A673 (cell line): ENCODE measurements around the gene CACNA2D3. TPM values are rescaled to one million over a fixed set of nuclear protein-coding genes. Genes with fewer than 3 reads are reported as not detected.
"Not testable (repeated sequence)": the region's sequence is repeated elsewhere in the genome, so short reads cannot be mapped to it uniquely, and the experiment has no call there.

ENCODE experiments used
- BruUV-seq: library from RNA; stranded (reverse); fragments of 400-500 nt; replicated peaks from 2 replicates; lab custom pipeline; 2021; lab: Mats Ljungman, UMichigan
- CTCF ChIA-PET: fragments of 300-600 bp; sonication (Branson Sonifier 250); formaldehyde crosslinking; loops from one replicate; lab custom pipeline; 2022; ENCODE audit warnings: antibody characterized with exemption; lab: Charles Lee
- POLR2A ChIA-PET: fragments of 300-600 bp; sonication (Branson Sonifier 250); formaldehyde crosslinking; loops from one replicate; lab custom pipeline; 2022; ENCODE audit warnings: antibody characterized with exemption; ENCODE audit not compliant: low non-redundant PET; lab: Charles Lee
- DNase-seq: peaks from one replicate; pipeline ENCODE4 v3.0.0-alpha.2; 2015; ENCODE audit warnings: low spot score
- H3K27ac ChIP-seq: fragments of 200-600 bp; sonication (generic); 2 replicates; pipeline ENCODE4 v1.5.1; 2016; ENCODE audit warnings: mixed run types, low read depth, mild to moderate bottlenecking, mixed read lengths, antibody characterized with exemption, low read length; ENCODE audit not compliant: poor library complexity, severe bottlenecking
- H3K27me3 ChIP-seq: fragments of 200-600 bp; sonication (generic); replicated peaks from 2 replicates; pipeline ENCODE4 v1.6.1; 2017; ENCODE audit warnings: mixed run types, low read depth, mild to moderate bottlenecking, mixed read lengths, antibody characterized with exemption, low read length; ENCODE audit not compliant: insufficient read depth, poor library complexity
- H3K36me3 ChIP-seq: fragments of 200-600 bp; sonication (generic); 2 replicates; pipeline ENCODE4 v1.6.1; 2016; ENCODE audit warnings: mixed run types, mild to moderate bottlenecking, mixed read lengths, antibody characterized with exemption, low read length; ENCODE audit not compliant: insufficient read depth, poor library complexity, severe bottlenecking
- H3K4me1 ChIP-seq: fragments of 200-600 bp; sonication (generic); 2 replicates; pipeline ENCODE4 v1.6.1; 2017; ENCODE audit warnings: mixed run types, mild to moderate bottlenecking, mixed read lengths, antibody characterized with exemption, low read length; ENCODE audit not compliant: insufficient read depth, poor library complexity, severe bottlenecking
- H3K4me3 ChIP-seq: fragments of 200-600 bp; sonication (generic); 2 replicates; pipeline ENCODE4 v1.5.1; 2016; ENCODE audit warnings: low read depth, mixed run types, mild to moderate bottlenecking, mixed read lengths, low read length; ENCODE audit not compliant: poor library complexity, severe bottlenecking
- H3K9me3 ChIP-seq: fragments of 200-600 bp; sonication (generic); 2 replicates; pipeline ENCODE4 v1.6.1; 2016; ENCODE audit warnings: mixed run types, low read depth, mild to moderate bottlenecking, mixed read lengths, antibody characterized with exemption, low read length; ENCODE audit not compliant: poor library complexity, severe bottlenecking
- EZH2 ChIP-seq: fragments of 200-600 bp; sonication (generic); IDR thresholded peaks from 2 replicates; pipeline ENCODE4 v1.6.1; 2017; ENCODE audit warnings: borderline replicate concordance, low read depth, mild to moderate bottlenecking, mixed read lengths, antibody characterized with exemption, low read length; ENCODE audit not compliant: poor library complexity, severe bottlenecking
- intact Hi-C: fragments of 100-400 bp; cut with micrococcal nuclease; formaldehyde crosslinking; loops from one replicate; pipeline ENCODE4 v1.10.0; 2022; ENCODE audit not compliant: unreplicated experiment
- total RNA-seq: library from RNA; stranded (reverse); gene quantifications from 2 replicates; pipeline ENCODE4 v1.2.3, GENCODE V29; 2021
- TF ChIP-seq, protein P1 (sequence below): fragments of 300-800, 200-600 bp; sonication (generic); conservative IDR thresholded peaks from 2 replicates; pipeline ENCODE4 v1.5.1; 2017; ENCODE audit warnings: low read depth, mild to moderate bottlenecking, antibody characterized with exemption, low read length, moderate library complexity, mixed read lengths

CACNA2D3 gene
- total RNA-seq, 1 experiment from 2014 or later: not detected

DNA sequence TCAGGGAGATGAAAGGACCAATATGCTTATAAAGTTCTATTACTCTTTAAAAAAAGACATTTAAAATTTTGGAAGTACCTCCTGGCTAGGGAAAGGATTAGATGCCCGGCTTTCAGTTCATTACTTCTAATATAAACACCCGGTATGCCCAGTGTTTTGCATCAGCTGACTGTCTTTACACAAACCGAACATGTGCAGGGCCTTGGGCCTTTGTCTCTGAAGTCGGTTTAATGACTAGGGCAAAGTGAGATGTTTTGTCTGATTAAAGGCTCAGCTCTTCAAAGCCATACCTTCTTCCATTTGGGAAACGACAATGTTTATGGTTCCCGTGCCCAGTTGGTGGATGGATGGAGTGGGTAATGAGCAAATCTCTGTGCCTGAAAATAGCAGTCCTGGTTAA is 984.8 kb downstream of the CACNA2D3 start:
- intact Hi-C loops: no loop called here
- Histone ChIP-seq H3K4me3 (no peak overlapping the region), H3K27ac (no peak overlapping the region), H3K27me3 (no peaks in the 10 kb centered on the region), H3K9me3 (no peaks in the 10 kb centered on the region), H3K4me1 (no peaks in the 10 kb centered on the region), H3K36me3 (no peaks in the 10 kb centered on the region)
- no peak for DNase-seq
- CTCF ChIA-PET: no interaction called here
- BruUV-seq: no TSS peak
- POLR2A ChIA-PET: interaction anchor here (0.7 kb wide), 1 partner anchor 658 kb away, joined by 5 read pairs; no protein-coding TSS in a partner anchor
- TF ChIP-seq, protein P1, sequence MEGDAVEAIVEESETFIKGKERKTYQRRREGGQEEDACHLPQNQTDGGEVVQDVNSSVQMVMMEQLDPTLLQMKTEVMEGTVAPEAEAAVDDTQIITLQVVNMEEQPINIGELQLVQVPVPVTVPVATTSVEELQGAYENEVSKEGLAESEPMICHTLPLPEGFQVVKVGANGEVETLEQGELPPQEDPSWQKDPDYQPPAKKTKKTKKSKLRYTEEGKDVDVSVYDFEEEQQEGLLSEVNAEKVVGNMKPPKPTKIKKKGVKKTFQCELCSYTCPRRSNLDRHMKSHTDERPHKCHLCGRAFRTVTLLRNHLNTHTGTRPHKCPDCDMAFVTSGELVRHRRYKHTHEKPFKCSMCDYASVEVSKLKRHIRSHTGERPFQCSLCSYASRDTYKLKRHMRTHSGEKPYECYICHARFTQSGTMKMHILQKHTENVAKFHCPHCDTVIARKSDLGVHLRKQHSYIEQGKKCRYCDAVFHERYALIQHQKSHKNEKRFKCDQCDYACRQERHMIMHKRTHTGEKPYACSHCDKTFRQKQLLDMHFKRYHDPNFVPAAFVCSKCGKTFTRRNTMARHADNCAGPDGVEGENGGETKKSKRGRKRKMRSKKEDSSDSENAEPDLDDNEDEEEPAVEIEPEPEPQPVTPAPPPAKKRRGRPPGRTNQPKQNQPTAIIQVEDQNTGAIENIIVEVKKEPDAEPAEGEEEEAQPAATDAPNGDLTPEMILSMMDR: no peak
- no peak for TF ChIP-seq EZH2

DNA sequence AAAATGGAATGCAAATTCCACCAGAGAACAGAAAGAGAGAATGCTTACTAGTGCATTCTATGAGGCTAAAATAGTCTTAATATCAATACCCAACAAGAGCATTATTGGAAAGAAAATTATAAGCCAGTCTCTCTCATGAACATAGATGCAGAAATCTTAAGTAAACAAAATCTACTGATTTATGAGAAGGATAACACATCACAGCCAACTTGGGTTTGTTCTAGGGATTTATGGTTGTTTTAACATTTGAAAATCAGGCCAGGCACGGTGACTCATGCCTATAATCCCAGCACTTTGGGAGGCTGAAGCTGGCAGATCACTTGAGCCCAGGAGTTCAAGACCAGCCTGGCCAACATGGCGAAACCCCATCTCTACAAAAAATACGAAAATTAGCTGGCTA is 989.6 kb downstream of the CACNA2D3 start:
- H3K27me3 ChIP-seq, H3K9me3 ChIP-seq, CTCF ChIA-PET, H3K36me3 ChIP-seq, POLR2A ChIA-PET, H3K4me1 ChIP-seq, intact Hi-C loops, DNase-seq, BruUV-seq, H3K27ac ChIP-seq, H3K4me3 ChIP-seq: not testable (repeated sequence)

DNA sequence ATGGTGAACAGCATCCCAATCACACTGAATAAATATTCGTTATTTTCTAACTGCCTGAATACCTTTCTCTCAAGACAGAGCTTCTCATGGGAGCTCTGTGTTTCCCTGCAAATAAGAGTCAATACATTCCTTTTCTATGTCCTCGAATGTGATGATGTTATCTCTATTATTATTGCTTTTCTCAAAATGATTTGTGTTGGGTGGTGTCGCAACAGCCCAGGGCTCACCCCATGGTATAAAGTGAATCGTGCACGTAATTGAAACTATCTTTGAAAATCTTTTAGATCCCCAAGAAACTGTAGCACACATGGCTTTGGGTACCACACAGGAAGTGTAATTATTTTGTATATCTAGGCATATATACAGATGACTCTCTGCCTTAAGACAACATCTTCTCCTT is 996.1 kb downstream of the CACNA2D3 start:
- no peaks in the 10 kb centered on the region for H3K36me3 ChIP-seq
- no peaks in the 10 kb centered on the region for H3K4me1 ChIP-seq
- DNase-seq: no peak
- TF ChIP-seq, protein P1: no peak
- TF ChIP-seq EZH2: no peak
- intact Hi-C loops: no loop called here
- H3K4me3 ChIP-seq: no peak overlapping the region
- ChIA-PET POLR2A (no interaction called here), CTCF (no interaction called here)
- H3K9me3 ChIP-seq: no peaks in the 10 kb centered on the region
- H3K27ac ChIP-seq: no peak overlapping the region
- BruUV-seq: no TSS peak
- H3K27me3 ChIP-seq: no peaks in the 10 kb centered on the region

DNA sequence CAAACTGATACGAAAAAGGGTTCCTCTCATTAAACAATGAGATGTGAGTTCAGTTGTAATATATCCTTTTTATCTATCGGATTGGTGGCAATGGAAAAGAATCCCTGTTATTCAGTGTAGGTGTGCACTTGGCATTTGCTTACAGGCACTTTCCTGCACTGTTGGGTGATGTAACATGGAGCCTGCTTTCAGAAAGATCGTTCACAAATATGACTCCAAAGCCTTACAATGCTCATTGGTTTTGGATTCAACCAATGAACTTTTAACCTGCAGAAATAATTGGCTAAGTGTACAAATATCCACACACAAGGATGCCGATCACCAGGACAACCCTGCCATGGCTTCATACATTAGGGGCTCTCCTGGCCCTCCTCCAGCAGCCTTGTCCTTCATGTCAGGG is 996.9 kb downstream of the CACNA2D3 start:
- no peaks in the 10 kb centered on the region for H3K36me3 ChIP-seq
- H3K4me3 ChIP-seq: no peak overlapping the region
- no TSS peak for BruUV-seq
- H3K27me3 ChIP-seq: no peaks in the 10 kb centered on the region
- H3K4me1 ChIP-seq: no peaks in the 10 kb centered on the region
- ChIA-PET CTCF (no interaction called here), POLR2A (no interaction called here)
- no peaks in the 10 kb centered on the region for H3K9me3 ChIP-seq
- intact Hi-C loops: no loop called here
- no peak for TF ChIP-seq EZH2
- TF ChIP-seq, protein P1: no peak
- no peak for DNase-seq
- no peak overlapping the region for H3K27ac ChIP-seq
